Prostate gland (tissue), 2 donors: ENCODE data around the gene CSGALNACT2.

ENCODE experiments used
- CTCF ChIP-seq, 4 experiments: fragments of 200-600 bp in 2 of 4; fragments of 450-650 bp in 2 of 4; sonication (generic) in 2 of 4; IDR thresholded peaks; 1 replicate in 3 of 4; 2 replicates in 1 of 4; pipeline ENCODE4 v1.5.1; 2016 to 2019; ENCODE audit warnings: antibody characterized with exemption in 4 of 4, mild to moderate bottlenecking in 2 of 4, moderate library complexity in 2 of 4
- POLR2A ChIP-seq: fragments of 450-650 bp; IDR thresholded peaks from one replicate; pipeline ENCODE4 v1.6.1; 2016; ENCODE audit warnings: antibody characterized with exemption, mild to moderate bottlenecking
- POLR2AphosphoS5 ChIP-seq: sonication (generic); formaldehyde crosslinking; IDR thresholded peaks from one replicate; pipeline ENCODE4 v1.6.1; 2017; ENCODE audit warnings: antibody characterized with exemption

GRCh38 chr10:43125881-43126731, 12.1 kb upstream of the CSGALNACT2 start:
- TF ChIP-seq CTCF (IDR thresholded peaks at IDR 0.05) (no peak), POLR2A (no peak), POLR2AphosphoS5 (no peak)
